ENCODE results near the gene DDX47.

DNA sequence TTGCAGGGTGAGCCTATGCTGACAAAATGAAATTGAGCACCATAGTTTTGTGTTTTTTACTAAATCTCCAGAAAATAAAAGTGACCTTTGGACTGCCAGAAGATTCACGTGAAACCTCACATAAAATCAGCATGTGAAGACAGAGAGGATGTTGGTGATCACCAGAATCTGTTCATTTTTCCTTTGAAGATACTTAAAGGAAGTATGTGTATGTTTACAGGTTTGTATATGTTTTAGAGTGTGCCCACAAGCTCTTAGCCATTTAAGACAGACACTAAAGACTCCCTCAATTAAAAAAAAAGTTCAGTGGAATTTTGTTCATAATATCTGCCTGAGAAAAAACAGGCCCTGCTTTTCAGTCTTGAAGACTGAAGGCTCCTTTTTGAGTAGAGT lies 25.9 kb downstream of the DDX47 start:
- TF ChIP-seq, protein P1, sequence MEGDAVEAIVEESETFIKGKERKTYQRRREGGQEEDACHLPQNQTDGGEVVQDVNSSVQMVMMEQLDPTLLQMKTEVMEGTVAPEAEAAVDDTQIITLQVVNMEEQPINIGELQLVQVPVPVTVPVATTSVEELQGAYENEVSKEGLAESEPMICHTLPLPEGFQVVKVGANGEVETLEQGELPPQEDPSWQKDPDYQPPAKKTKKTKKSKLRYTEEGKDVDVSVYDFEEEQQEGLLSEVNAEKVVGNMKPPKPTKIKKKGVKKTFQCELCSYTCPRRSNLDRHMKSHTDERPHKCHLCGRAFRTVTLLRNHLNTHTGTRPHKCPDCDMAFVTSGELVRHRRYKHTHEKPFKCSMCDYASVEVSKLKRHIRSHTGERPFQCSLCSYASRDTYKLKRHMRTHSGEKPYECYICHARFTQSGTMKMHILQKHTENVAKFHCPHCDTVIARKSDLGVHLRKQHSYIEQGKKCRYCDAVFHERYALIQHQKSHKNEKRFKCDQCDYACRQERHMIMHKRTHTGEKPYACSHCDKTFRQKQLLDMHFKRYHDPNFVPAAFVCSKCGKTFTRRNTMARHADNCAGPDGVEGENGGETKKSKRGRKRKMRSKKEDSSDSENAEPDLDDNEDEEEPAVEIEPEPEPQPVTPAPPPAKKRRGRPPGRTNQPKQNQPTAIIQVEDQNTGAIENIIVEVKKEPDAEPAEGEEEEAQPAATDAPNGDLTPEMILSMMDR (IDR thresholded peaks at IDR 0.05): no peak
- TF ChIP-seq, protein P2, sequence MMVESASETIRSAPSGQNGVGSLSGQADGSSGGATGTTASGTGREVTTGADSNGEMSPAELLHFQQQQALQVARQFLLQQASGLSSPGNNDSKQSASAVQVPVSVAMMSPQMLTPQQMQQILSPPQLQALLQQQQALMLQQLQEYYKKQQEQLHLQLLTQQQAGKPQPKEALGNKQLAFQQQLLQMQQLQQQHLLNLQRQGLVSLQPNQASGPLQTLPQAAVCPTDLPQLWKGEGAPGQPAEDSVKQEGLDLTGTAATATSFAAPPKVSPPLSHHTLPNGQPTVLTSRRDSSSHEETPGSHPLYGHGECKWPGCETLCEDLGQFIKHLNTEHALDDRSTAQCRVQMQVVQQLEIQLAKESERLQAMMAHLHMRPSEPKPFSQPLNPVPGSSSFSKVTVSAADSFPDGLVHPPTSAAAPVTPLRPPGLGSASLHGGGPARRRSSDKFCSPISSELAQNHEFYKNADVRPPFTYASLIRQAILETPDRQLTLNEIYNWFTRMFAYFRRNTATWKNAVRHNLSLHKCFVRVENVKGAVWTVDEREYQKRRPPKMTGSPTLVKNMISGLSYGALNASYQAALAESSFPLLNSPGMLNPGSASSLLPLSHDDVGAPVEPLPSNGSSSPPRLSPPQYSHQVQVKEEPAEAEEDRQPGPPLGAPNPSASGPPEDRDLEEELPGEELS (CRISPR knock-in tag; IDR thresholded peaks at IDR 0.05): no peak
- TF ChIP-seq, protein P3, sequence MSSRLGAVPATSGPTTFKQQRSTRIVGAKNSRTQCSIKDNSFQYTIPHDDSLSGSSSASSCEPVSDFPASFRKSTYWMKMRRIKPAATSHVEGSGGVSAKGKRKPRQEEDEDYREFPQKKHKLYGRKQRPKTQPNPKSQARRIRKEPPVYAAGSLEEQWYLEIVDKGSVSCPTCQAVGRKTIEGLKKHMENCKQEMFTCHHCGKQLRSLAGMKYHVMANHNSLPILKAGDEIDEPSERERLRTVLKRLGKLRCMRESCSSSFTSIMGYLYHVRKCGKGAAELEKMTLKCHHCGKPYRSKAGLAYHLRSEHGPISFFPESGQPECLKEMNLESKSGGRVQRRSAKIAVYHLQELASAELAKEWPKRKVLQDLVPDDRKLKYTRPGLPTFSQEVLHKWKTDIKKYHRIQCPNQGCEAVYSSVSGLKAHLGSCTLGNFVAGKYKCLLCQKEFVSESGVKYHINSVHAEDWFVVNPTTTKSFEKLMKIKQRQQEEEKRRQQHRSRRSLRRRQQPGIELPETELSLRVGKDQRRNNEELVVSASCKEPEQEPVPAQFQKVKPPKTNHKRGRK (CRISPR knock-in tag; IDR thresholded peaks at IDR 0.05; ENCODE audit: borderline replicate concordance): no peak
- TF ChIP-seq ZNF416 (CRISPR knock-in tag; IDR thresholded peaks at IDR 0.05): no peak
- TF ChIP-seq, protein P4, sequence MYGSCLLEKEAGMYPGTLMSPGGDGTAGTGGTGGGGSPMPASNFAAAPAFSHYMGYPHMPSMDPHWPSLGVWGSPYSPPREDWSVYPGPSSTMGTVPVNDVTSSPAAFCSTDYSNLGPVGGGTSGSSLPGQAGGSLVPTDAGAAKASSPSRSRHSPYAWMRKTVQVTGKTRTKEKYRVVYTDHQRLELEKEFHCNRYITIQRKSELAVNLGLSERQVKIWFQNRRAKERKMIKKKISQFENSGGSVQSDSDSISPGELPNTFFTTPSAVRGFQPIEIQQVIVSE (CRISPR knock-in tag; IDR thresholded peaks at IDR 0.05; ENCODE audit: borderline replicate concordance): no peak
- no peak for TF ChIP-seq ESRRA (CRISPR knock-in tag; IDR thresholded peaks at IDR 0.05; ENCODE audit: borderline replicate concordance)
- TF ChIP-seq NR2C2 (CRISPR knock-in tag; IDR thresholded peaks at IDR 0.05): no peak
- no peak for TF ChIP-seq NR1H2 (CRISPR knock-in tag; IDR thresholded peaks at IDR 0.05)

Data from WTC11 (cell line).